Measurements from ENCODE around the gene ARID1B. TPM values are rescaled to one million over a fixed set of nuclear protein-coding genes. Genes with fewer than 3 reads are reported as not detected.
A peak's percentile ranks its signal among the peaks of the same experiment; 100 is the strongest.

Gene ARID1B
- total and polyA plus RNA-seq, 9 donors = 44.2 to 72.5 (median 63.5) TPM

DNA sequence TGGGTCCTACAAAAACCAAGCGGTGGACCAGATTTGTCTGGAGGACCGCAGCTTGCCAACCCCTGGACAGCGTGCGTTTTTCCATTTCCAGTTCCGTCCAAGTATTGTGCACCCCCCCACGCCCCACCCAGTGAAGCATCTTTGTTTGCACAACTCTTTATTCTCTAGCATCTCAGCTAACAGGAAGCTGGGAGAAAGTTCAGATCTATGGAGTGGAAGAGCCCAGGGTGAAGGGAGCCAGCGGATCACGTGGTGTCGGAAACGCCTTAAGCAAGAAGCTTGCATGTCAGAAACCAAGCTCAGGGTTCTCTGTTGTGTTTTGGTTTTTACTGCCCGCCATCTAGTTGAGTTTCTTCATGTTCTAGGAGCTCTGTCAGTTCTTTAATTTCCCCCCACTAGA is 29.9 kb downstream of the ARID1B start:
- Histone ChIP-seq H3K4me1 (ENCODE audit: control insufficient read depth, insufficient read depth, low read length) (peaks cover 8% of the 10 kb centered on the region), H3K27ac (ENCODE audit: low read length) (no peak overlapping the region), H3K27me3 (ENCODE audit: control insufficient read depth, insufficient read depth, low read length) (no peaks in the 10 kb centered on the region), H3K36me3 (ENCODE audit: control insufficient read depth, insufficient read depth, low read length) (no peaks in the 10 kb centered on the region), H3K9me3 (replicated peaks; ENCODE audit: control insufficient read depth, low read depth, low read length) (no peaks in the 10 kb centered on the region), H3K4me3 (ENCODE audit: low read length) (no peak overlapping the region)
- WGBS (ENCODE audit: insufficient coverage) = 71% methylated on average over 2 of the region's 11 CpGs
- peak; percentile 33 for DNase-seq

DNA sequence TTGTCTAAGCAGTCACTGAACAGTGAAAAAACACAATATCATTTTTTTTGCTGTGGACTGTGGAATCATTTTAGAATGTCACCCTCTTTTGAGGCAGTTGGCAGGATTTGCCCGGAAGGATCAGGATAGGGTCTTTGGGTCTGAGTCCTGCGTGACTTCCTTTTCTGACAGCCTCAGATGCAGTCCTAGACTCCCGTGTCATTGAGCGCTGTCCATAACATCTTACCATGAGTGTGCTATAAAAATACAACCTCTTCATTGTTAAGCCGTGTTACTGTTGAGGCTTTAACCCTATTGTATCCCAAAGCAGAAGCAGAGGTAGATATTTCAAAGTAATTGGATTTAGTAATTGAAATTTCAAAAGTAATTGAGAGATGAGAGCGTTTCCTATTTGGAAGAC is 30.6 kb downstream of the ARID1B start:
- Histone ChIP-seq H3K9me3 (replicated peaks; ENCODE audit: control insufficient read depth, low read depth, low read length) (no peaks in the 10 kb centered on the region), H3K27ac (ENCODE audit: low read length) (no peak overlapping the region), H3K4me3 (ENCODE audit: low read length) (no peak overlapping the region), H3K36me3 (ENCODE audit: control insufficient read depth, insufficient read depth, low read length) (no peaks in the 10 kb centered on the region), H3K27me3 (ENCODE audit: control insufficient read depth, insufficient read depth, low read length) (no peaks in the 10 kb centered on the region), H3K4me1 (ENCODE audit: control insufficient read depth, insufficient read depth, low read length) (peaks cover 8% of the 10 kb centered on the region)
- DNase-seq = peak; percentile 32
- 45% methylated on average over 1 of the region's 6 CpGs for WGBS (ENCODE audit: insufficient coverage)

DNA sequence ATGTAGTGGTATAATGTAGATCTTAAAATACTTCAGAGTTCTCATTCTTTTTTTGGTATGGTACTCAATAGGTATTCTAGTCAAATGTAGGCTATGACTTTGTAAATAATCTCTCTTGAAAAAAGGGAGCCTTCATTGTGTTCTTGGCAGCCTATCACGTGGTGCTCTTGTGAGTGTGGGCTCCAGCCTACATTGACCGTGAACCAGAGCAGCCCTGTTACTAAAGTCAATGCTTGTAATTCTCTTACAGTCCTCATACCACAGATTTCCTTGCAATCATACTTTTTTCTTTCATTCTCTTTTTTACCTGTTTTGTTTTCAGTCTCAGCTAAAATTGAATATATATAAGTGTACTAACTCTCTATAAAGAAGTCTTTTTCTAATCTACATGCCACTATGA is 31.1 kb downstream of the ARID1B start:
- peak; percentile 30 for DNase-seq
- no peaks in the 10 kb centered on the region for H3K9me3 ChIP-seq (replicated peaks; ENCODE audit: control insufficient read depth, low read depth, low read length)
- no peak overlapping the region for H3K4me3 ChIP-seq (ENCODE audit: low read length)
- no peak overlapping the region for H3K27ac ChIP-seq (ENCODE audit: low read length)
- no CpG with 5 or more reads among the region's 2 CpGs for WGBS (ENCODE audit: insufficient coverage)
- no peaks in the 10 kb centered on the region for H3K27me3 ChIP-seq (ENCODE audit: control insufficient read depth, insufficient read depth, low read length)
- H3K36me3 ChIP-seq (ENCODE audit: control insufficient read depth, insufficient read depth, low read length) = no peaks in the 10 kb centered on the region
- H3K4me1 ChIP-seq (ENCODE audit: control insufficient read depth, insufficient read depth, low read length) = peaks cover 8% of the 10 kb centered on the region

DNA sequence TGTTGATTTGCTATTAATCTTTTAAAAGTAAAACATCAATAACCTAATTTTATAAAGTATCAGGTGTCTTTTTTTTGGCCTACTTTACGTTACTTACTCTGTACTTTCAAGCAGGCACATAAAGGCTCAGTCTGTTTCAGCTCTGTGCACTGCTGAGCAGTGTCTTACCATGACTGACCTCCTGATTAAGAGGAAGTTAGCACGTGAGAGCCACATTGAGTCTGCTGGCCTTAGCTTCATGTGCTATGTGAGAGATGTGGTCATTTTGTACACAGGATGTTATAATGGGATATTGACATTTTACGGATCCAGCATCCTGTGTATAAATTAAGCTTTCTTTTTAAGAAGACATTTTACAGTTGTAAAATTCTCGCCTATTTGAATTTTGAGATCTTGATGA is 31.9 kb downstream of the ARID1B start:
- Histone ChIP-seq H3K36me3 (ENCODE audit: control insufficient read depth, insufficient read depth, low read length) (peaks cover 2% of the 10 kb centered on the region), H3K9me3 (replicated peaks; ENCODE audit: control insufficient read depth, low read depth, low read length) (no peaks in the 10 kb centered on the region), H3K4me1 (ENCODE audit: control insufficient read depth, insufficient read depth, low read length) (peaks cover 8% of the 10 kb centered on the region), H3K27me3 (ENCODE audit: control insufficient read depth, insufficient read depth, low read length) (no peaks in the 10 kb centered on the region), H3K4me3 (ENCODE audit: low read length) (no peak overlapping the region), H3K27ac (ENCODE audit: low read length) (no peak overlapping the region)
- peak; percentile 79 for DNase-seq
- 7% methylated on average over 1 of the region's 4 CpGs for WGBS (ENCODE audit: insufficient coverage)

DNA sequence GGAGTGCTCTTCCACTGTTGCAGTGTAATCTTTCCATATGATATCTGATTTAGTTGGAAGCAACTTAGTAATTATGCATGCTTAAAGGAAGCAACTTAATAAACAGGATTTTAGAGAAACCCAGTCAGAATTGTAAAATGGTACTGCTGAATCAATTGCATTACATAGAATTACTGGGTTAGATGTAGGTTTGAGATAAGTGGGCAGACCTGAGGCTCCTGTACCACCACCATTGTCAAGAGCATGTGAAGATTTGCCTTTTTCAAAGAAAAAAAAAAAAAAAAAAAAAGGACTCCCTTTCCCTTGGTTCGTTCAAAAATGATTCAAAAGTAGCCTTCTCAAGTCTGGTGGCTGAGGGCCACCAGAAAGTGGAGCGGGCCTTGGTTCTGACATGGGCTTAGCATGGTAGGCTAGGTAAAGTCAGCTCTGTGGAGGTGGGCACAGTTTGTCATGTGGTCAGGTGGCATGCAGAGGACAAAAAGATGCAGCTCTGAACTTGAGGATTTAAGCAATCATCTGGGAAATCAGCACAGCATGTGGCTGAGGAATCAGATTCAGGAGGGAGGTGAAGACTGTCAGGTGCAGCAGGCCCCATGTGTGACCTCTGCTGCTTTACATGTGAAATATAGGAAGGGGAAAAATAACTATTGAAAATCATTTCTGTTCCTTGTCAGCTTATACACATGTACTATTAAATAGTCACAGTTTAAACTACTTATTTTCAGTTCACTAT is 32.4 kb downstream of the ARID1B start:
- no peak for DNase-seq
- no peak overlapping the region for H3K4me3 ChIP-seq (ENCODE audit: low read length)
- H3K36me3 ChIP-seq (ENCODE audit: control insufficient read depth, insufficient read depth, low read length) = peaks cover 2% of the 10 kb centered on the region
- no peak overlapping the region for H3K27ac ChIP-seq (ENCODE audit: low read length)
- 80% methylated on average over 1 of the region's 2 CpGs for WGBS (ENCODE audit: insufficient coverage)
- no peaks in the 10 kb centered on the region for H3K9me3 ChIP-seq (replicated peaks; ENCODE audit: control insufficient read depth, low read depth, low read length)
- no peaks in the 10 kb centered on the region for H3K27me3 ChIP-seq (ENCODE audit: control insufficient read depth, insufficient read depth, low read length)
- H3K4me1 ChIP-seq (ENCODE audit: control insufficient read depth, insufficient read depth, low read length) = peaks cover 8% of the 10 kb centered on the region

DNA sequence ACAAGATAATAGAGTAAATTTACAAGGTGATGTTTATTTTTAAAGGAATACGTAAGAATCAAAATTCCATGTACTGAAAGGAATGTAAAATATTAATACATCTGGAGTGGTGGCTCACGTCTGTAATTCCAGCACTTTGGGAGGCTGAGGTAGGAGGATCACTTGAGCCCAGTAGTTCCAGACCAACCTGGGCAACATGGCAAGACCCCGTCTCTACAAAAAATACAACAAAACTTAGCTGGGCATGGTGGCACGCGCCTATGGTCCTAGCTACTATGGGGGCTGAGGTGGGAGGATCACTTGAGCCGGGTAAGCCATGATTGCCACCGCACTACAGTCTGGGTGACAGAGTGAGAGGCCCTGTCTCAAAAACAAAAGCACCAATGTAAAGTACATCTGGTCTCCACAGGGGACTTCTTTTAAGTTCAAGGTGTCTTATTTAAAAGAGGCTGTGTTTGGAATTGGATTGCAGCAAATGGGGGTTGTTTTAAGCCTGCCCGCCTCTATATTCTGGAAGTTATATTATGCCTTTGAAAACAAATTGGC is 36.9 kb downstream of the ARID1B start:
- WGBS (ENCODE audit: insufficient coverage) = 97% methylated on average over 4 of the region's 8 CpGs
- Histone ChIP-seq H3K27ac (ENCODE audit: low read length) (no peak overlapping the region), H3K36me3 (ENCODE audit: control insufficient read depth, insufficient read depth, low read length) (peaks cover 2% of the 10 kb centered on the region), H3K4me1 (ENCODE audit: control insufficient read depth, insufficient read depth, low read length) (peaks cover 11% of the 10 kb centered on the region), H3K27me3 (ENCODE audit: control insufficient read depth, insufficient read depth, low read length) (no peaks in the 10 kb centered on the region), H3K9me3 (replicated peaks; ENCODE audit: control insufficient read depth, low read depth, low read length) (no peaks in the 10 kb centered on the region), H3K4me3 (ENCODE audit: low read length) (no peak overlapping the region)
- DNase-seq = no peak

DNA sequence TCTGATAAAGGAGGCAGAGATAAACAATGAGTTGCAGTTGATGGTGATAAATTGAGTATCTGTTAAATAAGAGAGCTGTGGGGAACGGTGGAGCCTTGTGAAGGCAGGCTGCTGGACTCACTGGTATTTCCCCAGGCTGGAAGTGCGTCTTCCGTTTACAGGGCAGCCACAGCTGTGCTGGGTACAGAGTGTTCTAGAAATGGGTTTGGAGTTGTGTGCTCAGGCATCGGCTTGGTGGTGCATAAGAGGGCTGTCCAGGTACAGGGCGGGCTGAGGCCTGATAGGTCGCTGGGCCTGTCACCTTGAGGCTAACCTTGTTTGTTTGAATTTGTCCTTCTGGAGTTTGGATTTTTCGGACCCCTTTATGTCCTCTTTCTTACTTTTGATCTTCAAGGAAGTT is 39.3 kb downstream of the ARID1B start:
- H3K27ac ChIP-seq (ENCODE audit: low read length) = no peak overlapping the region
- peaks cover 8% of the 10 kb centered on the region for H3K4me1 ChIP-seq (ENCODE audit: control insufficient read depth, insufficient read depth, low read length)
- H3K9me3 ChIP-seq (replicated peaks; ENCODE audit: control insufficient read depth, low read depth, low read length) = no peaks in the 10 kb centered on the region
- DNase-seq = peak; percentile 25
- H3K4me3 ChIP-seq (ENCODE audit: low read length) = no peak overlapping the region
- H3K36me3 ChIP-seq (ENCODE audit: control insufficient read depth, insufficient read depth, low read length) = peaks cover 2% of the 10 kb centered on the region
- WGBS (ENCODE audit: insufficient coverage) = 71% methylated on average over 3 of the region's 7 CpGs
- no peaks in the 10 kb centered on the region for H3K27me3 ChIP-seq (ENCODE audit: control insufficient read depth, insufficient read depth, low read length)

DNA sequence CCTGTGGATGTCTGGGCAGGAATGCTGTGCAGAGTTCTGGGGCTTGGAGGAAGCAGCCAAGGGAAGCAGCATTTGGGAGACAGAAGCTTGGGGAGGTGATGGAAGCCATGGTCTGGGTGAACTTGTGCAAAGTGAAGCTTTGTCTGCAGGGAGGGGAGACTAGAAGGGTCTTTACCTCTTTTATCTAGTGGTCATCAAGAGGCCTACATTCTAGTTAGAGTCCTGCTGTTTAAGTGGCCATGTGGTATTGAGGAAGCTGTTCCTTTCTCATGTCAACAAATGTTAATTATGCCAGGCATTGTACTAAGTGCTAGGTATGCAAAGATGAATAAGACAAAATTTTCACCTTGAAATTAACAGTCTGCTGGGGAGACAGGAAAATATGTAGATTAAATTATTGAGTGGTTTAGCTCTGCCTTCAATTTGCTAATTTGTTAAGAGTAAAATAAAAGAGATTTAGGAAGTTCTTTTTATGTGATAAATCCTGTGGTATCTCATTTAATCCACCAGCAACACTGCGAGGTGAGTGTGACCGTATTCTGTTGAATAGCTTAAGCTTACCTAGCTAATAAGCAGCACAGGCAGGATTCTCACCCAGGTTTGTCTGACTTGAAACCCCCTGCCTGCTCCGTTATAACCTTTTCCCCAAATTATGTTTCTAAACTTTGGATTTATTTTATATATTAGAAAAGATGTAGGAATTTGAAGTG is 43.1 kb downstream of the ARID1B start:
- H3K9me3 ChIP-seq (replicated peaks; ENCODE audit: control insufficient read depth, low read depth, low read length) = no peaks in the 10 kb centered on the region
- no peaks in the 10 kb centered on the region for H3K27me3 ChIP-seq (ENCODE audit: control insufficient read depth, insufficient read depth, low read length)
- DNase-seq = no peak
- H3K27ac ChIP-seq (ENCODE audit: low read length) = no peak overlapping the region
- no CpG with 5 or more reads among the region's 3 CpGs for WGBS (ENCODE audit: insufficient coverage)
- H3K36me3 ChIP-seq (ENCODE audit: control insufficient read depth, insufficient read depth, low read length) = no peaks in the 10 kb centered on the region
- H3K4me1 ChIP-seq (ENCODE audit: control insufficient read depth, insufficient read depth, low read length) = peaks cover 13% of the 10 kb centered on the region
- no peak overlapping the region for H3K4me3 ChIP-seq (ENCODE audit: low read length)

DNA sequence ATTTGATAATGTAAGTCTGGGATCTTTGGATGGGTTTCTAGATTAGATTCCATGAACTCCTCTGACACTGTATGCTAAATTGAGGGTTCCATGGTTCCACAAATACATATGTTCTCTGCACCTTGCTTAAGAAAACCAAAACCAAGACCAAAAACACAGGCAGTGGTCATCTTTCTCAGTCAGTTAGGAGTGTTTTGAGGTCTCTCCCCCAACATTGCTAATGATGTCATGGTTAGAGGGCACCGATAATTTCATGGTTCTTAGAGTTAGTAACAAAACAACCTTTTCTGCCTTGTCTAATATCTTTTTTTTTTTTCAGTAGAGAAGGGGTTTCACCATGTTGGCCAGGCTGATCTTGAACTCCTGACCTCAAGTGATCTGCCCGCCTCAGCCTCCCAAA is 44.5 kb downstream of the ARID1B start:
- WGBS (ENCODE audit: insufficient coverage) = no CpG with 5 or more reads among the region's 2 CpGs
- no peak overlapping the region for H3K27ac ChIP-seq (ENCODE audit: low read length)
- H3K9me3 ChIP-seq (replicated peaks; ENCODE audit: control insufficient read depth, low read depth, low read length) = no peaks in the 10 kb centered on the region
- H3K36me3 ChIP-seq (ENCODE audit: control insufficient read depth, insufficient read depth, low read length) = no peaks in the 10 kb centered on the region
- no peak overlapping the region for H3K4me3 ChIP-seq (ENCODE audit: low read length)
- no peaks in the 10 kb centered on the region for H3K27me3 ChIP-seq (ENCODE audit: control insufficient read depth, insufficient read depth, low read length)
- peaks cover 9% of the 10 kb centered on the region for H3K4me1 ChIP-seq (ENCODE audit: control insufficient read depth, insufficient read depth, low read length)
- DNase-seq = no peak

DNA sequence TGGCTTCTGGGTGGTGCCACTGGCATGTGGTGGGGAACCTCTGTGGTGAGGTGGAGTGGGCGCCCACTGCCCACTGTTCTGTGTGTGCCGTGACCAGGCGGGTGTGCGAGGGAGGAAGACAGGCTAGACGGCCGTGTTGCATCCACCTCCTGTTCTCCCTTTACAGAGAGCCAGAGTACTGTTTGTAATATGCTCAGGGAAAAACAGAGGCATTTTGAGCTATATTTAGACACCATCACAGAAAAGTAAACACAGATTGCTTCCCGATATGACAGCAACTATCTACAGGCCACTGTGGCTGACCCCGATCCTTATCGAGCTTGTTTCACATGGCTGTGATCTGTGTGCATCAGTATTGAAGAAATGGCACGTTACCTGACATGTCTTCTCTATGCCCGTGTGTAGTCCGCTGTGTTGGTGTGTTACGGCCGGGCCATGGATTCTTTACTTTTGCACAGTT is 45.6 kb downstream of the ARID1B start:
- Histone ChIP-seq H3K27me3 (ENCODE audit: control insufficient read depth, insufficient read depth, low read length) (no peaks in the 10 kb centered on the region), H3K36me3 (ENCODE audit: control insufficient read depth, insufficient read depth, low read length) (peaks cover 2% of the 10 kb centered on the region), H3K4me1 (ENCODE audit: control insufficient read depth, insufficient read depth, low read length) (peaks cover 12% of the 10 kb centered on the region), H3K4me3 (ENCODE audit: low read length) (no peak overlapping the region), H3K27ac (ENCODE audit: low read length) (no peak overlapping the region), H3K9me3 (replicated peaks; ENCODE audit: control insufficient read depth, low read depth, low read length) (no peaks in the 10 kb centered on the region)
- 68% methylated on average over 5 of the region's 14 CpGs for WGBS (ENCODE audit: insufficient coverage)
- no peak for DNase-seq
